T-helper 2 cell treated with Interferon-gamma antibody and Interleukin-4, amounts not matched to agents 100 ng/mL and 5 ng/mL, for 36 hours (primary cell): ENCODE measurements around the gene CRYL1. TPM values are rescaled to one million over a fixed set of nuclear protein-coding genes. Genes with fewer than 3 reads are reported as not detected.

Source experiments
- intact Hi-C: fragments of 100-400 bp; cut with micrococcal nuclease; formaldehyde crosslinking; loops from one replicate; pipeline ENCODE4 v1.15.1; 2023
- total RNA-seq: library from RNA; stranded (reverse); gene quantifications from 2 replicates; pipeline ENCODE4 v1.2.3, GENCODE V29; 2022

Gene CRYL1
- total RNA-seq, 1 donor from 2014 or later, result 11.8 TPM

DNA sequence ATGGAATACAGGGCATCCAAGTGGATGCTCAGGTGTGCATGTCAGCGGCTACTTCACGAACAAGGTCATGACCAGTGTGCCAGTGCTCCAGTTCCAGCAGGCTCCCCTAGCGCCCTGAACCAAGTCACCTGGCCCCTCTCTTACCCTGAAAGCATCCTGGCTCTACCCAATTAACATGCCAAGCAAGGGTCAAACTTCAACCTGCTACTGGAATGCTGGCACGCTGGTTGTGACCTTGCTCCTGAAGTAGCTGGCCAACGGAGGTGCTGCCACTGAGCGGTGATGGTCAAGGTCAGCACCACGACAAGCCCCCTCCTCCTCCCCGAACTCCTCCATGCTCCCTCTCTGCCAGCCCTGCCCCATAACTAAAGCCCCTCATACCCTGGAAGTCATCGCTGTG lies 96.0 kb downstream of the CRYL1 start:
- intact Hi-C loops, result no loop called here

DNA sequence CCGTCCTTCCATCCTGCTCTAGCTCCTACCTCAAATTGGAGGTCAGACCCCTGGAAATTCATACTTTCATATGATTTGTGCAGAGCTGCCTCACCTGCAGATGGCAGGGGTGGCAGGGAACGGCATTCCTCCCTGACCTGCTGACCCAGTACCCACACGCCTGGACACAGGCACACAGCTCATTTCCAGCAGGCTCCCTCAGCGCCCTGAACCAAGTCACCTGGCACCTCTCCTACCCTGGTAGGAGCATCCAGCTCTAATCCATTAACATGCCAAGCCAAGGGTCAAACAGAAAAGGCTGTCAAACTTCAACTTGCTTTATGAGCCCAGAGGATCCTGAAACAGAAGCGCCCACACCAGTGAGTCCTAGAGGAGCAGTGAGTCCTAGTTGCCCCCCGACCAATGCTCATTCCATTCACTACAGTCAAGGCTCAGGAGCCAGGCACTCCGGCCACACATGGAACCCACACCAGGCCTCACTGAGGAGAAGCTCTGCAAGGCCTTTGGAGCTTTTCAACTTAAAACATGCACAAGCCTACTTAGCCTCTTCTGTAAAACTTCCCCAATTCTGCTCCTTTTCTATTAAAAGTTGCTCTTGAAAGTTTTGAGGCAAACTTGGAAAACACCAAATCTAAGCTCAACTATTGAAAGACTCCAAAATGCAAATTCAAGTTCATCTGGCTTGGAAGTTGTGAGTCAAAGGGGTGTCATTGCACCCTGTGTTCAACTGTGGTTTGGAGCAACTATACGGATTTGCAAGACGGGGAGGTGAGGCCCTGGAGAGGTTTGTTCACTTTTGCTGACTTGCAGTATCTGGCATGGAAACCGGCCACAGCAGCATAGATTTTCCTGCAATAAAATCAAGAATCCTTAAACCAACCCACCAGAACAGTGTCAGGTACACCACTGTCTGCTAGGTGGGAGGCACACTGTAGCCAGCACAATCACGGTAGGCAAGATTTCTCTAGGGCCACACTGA lies 96.7 kb downstream of the CRYL1 start:
- intact Hi-C loops, result no loop called here

DNA sequence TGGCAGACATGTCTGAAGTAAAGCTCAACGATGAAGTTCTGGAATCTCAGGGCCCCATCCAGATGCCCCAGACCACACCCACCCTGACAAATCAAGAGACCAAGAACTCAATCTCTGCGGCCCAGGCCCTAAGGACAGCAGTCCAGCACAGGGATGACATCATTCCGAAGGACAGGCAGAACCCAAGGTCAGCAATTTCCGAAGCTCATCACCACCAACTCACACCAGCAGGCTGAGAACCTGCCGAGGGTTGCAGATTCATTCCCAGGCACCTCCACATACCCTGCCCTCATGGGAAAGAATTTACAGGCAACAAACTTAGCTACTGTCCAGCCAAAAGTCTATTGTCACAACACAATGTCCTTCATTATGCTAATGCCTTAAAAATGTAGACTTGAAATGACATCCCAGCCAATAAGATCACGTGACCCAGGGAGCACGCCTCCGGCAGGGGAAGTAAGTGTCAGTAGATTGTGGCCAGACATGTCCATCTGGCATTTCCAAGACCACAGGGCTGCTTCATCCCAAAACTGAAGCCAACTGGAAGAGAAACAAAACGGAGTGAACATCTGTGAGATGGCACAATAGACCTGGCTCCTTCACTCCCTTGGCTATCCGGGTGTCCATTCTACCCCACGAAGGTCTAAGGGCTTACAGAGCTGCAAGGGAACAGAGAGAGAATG lies 98.8 kb downstream of the CRYL1 start:
- intact Hi-C loops, result no loop called here

DNA sequence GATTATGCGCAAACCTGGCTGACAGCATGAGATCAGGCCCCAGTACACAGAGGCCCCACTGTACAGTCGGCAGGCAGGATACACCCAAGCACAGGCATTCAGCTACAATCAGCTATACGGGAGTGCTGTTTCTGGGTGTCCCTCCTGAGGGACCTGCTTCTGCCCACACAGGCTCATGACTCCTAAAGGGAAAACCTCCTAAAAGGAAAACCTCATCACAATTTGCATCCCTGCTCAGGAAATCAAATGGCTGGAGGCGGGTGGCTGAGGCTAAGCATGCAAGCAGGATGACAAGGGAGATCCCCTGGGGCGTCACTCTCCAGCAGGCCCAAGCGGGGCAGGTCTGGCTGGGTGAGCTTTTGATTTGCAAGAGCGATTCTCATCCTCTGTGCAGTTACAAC lies 99.8 kb downstream of the CRYL1 start:
- intact Hi-C loops, result no loop called here

DNA sequence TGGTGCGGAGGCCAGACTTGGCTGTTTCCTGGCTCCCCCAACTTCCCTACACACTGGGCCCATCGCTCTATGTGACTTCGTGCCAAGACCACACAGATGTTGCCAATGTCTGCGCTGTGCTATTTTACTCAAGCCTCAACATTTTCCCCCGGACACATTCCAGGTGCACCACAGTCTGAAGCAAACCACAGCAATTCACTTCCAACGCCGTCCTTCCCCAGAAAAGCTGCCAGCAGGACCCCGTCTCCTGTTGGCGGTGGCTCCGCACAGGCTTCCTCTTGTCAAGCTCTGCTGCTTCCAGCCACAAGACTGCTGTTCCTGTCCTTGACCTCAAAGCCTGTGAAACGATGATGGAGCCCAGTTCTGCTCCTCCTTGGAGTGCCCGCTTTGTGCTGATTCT lies 100.7 kb downstream of the CRYL1 start:
- intact Hi-C loops, result no loop called here

DNA sequence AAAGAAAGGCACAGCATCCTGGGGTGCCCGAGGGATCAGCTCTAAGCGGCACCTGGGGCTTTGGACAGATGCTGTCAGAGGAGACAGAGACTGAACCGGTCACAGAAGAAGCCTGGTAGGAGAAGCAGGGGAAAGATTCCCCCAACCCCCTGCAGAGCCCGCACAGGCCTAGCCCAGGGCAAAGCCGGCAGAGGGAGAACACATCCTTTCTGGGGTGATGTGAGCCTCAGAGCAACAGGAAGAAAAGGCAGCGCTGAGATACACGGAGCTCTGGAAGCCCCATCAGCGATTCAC lies 101.2 kb downstream of the CRYL1 start:
- intact Hi-C loops, result no loop called here

DNA sequence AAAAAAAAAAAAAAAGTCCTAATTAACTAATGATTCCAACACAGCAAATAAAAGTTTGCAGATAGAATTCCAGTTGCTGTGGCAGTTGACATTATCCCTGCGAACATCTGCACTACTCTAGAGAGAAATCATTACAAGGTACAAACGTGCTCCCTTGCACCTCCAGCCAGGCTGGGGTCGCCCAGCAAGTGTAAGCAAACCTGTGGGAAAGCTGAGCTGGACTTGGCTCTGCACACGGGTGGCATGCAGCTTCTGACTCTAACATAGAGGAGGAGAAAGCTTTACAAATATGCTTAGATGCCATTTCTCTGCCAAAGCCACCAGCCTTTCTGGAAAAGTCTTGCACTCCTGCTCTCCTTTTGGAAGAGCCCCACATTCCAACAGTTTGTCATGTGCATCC lies 103.3 kb downstream of the CRYL1 start:
- intact Hi-C loops, result no loop called here

DNA sequence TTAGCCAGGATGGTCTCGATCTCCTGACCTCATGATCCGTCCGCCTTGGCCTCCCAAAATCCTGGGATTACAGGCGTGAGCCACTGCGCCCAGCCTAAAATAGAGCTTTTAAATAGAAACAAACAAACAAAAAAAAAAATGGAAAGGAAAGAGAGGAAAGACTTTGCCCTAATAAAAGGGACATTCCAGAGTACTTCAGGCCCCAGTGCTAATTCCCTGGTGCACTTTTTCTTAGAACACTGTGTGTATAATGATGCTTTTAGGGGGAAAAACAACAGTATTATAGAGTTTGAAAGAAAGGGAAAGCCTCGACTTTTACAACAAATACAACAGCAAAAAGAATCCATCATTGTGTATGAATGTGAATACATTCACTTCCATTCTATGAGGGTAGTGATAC lies 104.7 kb downstream of the CRYL1 start:
- intact Hi-C loops, result loop anchor here (1.0 kb wide), 1 partner anchor 9 kb away; no protein-coding TSS in a partner anchor

DNA sequence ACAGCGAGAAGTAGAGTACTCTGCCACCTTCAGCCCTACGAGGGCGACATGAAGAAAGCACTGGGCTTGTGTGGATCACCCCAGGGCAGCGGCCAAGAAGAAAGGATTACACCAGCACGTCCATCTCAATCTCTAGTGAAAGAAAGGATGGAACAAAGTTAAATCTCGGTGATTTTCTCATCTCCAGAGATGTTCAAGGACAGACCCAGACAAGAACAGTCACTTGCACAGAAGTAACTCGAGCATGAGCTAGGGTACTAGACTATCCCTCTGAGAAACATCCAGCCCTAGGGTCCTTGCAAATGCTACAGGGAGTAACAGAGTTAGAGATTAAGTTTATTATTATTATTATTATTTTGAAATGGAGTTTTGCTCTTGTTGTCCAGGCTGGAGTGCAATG lies 106.7 kb downstream of the CRYL1 start:
- intact Hi-C loops, result loop anchor here (2.0 to 10.0 kb wide), 2 partner anchors 58 to 64 kb away; no protein-coding TSS in a partner anchor

DNA sequence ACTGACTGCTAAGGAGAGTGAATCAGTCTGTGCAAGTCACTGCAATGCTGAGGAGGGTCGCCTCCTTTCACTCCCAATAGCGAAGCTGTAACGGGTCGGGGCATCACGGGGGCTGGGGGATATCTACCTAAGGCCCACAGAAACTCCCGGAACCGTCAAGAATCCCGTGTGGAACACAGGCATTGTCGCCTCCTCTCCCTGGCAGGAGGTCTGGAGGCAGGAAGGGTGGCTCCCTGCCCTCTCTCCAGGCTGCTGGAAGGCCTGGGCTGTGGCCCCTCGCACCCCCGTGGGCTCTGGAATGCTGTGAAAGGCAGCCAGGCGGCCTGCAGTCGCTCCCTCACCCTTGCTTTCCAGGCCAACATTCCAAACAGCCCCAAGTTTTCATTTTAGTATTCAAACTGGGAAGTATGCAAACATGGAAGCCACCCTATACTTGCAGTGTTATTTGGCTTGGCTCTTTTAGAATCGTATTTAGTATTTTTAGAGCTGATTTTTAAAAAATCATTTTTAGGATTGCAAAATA lies 109.4 kb downstream of the CRYL1 start:
- intact Hi-C loops, result loop anchor here (10.0 kb wide), 1 partner anchor 61 kb away; no protein-coding TSS in a partner anchor

DNA sequence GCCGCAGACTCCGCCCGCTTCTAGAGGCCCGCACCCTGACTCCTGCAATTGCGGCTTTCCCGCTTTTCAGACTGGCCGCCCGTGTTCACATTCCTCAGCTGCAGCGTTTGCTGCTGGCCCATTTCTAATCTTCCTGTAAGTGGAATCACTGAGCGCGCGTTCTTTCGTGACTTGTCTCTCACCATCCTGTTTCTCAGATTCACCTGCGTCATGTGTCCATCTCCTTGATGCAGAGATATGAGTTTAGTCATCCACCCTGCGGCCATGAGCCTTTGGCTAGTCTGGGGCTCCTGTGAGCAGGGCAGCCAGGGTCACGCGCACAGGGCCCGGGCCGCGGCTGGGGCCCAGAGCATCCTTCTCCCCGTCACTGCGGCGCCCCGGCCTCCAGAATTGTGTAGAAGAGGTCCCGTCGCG lies 110.0 kb downstream of the CRYL1 start:
- intact Hi-C loops, result loop anchor here (10.0 kb wide), 1 partner anchor 61 kb away; no protein-coding TSS in a partner anchor

DNA sequence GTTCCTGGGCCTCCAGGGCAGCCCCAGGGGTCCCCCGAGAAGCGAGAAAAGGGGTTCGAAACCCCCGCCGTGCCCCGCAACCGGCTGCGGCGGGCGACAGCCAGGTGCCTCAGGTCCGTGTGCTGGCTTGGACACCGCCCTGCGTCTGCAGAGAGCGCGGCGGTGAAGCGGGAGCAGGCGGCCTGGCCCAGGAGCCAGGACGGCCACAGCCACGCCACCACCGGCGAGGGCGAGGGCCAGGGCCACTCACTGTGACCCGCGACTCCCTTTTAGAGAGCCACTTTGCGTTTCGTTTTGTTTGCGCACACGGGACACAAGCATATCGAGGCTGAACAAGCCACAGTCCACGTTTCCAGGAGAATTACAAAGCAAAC lies 110.4 kb downstream of the CRYL1 start:
- intact Hi-C loops, result loop anchor here (10.0 kb wide), 1 partner anchor 60 kb away; no protein-coding TSS in a partner anchor

DNA sequence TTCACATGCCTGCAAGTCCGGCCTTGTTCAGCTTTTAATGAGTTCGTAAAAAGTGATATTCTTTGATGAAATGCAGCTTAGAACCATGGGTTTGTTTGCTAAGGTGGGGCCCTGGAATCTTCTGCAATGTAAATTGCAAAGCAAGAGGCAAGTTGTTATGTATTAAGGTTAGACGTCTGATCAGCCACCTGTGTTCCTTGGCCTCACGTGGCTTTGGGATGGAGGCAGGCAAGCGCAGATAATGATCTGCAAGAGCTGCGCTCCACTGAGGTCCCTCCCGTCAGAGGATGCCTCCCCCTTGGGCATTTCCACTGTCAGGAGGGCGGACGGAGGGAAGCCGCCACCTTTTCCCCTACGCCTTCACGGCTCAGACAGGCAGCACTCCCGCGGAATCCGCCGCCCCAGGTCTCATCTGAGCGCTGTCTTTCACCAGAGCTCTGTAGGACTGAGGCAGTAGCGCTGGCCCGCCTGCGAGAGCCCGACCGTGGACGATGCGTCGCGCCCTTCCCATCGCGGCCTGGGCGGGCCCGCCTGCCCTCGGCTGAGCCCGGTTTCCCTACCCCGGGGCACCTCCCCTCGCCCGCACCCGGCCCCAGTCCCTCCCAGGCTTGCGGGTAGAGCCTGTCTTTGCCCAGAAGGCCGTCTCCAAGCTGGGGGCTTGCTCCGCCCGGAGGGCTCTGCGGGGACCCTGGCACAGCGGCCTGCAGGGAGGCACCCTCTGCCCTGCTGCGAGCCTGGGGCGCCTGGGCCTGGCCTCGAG lies 110.9 kb downstream of the CRYL1 start:
- intact Hi-C loops, result loop anchor here (5.0 to 10.0 kb wide), 2 partner anchors 60 to 153 kb away; partner anchors contain the start of gene IFT88

DNA sequence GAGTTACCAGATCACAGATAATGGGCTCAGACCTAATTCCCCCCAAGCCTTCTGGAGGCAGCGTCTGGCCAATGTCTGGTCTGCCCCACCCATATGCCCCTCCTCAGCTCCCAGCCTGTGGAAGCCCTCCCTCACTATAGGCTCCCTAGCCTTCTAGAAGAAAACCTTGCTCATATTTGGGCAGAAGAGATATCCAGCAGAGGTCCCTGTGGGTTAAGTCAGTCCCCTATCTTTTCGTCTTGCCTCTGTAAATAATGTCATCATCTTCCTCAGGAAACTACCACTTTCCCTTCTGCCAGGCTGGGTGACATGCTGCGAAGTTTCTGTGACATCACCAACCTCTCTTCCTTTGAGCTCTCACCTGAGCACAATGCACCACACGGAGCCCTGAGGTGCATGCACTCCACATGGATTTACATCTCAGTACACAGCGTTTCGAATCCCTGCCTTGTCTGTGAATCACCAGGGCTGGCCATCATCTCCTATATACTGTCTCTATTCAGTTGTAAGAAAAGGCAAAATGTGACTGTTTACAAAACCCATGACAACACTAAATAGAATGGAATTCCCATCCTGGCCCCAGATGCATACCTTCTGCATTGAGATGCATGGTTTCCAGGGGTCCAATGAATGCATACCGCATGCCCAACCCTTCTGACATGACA lies 112.8 kb downstream of the CRYL1 start:
- intact Hi-C loops, result loop anchor here (1.0 to 10.0 kb wide), 3 partner anchors 7 to 154 kb away; partner anchors contain the start of gene IFT88

DNA sequence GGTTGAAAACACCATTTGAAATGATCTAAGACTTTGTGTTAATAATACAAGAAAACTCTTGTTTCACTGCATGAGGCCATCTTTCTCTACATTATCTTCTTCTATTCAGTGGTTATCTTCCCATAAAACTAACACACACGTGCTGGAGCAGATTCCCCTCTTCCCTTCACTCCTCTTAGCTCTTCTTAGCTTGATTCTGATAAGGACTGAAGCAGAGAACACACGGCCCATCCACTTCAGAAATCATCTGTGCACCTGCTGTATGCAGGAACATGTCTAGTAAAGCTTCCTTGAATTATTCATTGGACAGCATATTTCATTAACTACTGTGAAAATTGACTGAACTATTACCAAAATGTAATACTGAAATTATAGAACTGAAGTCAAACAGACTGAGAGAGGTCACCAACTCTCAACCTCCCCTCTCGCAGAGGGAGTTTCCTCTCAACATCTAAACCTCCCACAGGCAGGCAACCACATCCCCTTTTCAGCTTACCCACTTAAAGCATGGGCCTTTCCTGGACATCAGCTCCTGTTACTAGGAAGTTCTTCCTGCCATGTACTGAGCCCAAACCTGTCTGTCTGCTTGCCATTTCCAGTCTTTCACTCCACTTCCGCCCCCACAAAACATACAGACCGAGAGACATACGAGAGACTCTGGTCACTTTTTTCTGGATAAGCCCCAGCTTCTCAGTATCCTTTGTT lies 113.9 kb downstream of the CRYL1 start:
- intact Hi-C loops, result loop anchor here (1.0 to 10.0 kb wide), 3 partner anchors 9 to 156 kb away; partner anchors contain the start of gene IFT88

DNA sequence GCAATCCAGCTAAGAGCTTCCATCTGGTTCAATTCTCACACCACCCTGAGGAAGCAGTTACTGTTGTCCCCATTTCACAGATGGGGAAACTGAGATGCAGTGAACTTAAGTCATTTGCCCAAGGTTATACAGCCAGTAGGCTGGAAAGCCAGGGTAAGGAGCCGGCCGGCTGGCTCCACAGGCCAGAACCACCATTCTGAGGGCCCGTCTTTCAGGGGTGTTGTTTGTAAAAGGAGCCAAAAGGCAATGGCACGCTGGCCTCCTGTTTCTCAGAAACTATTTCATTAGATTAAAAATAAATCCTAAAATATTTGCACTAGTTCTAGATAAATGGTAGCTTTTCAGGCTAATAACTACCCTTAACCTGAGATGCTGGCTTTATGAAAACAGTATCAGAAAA lies 114.9 kb downstream of the CRYL1 start:
- intact Hi-C loops, result loop anchor here (5.0 to 10.0 kb wide), 2 partner anchors 56 to 157 kb away; partner anchors contain the start of gene IFT88

DNA sequence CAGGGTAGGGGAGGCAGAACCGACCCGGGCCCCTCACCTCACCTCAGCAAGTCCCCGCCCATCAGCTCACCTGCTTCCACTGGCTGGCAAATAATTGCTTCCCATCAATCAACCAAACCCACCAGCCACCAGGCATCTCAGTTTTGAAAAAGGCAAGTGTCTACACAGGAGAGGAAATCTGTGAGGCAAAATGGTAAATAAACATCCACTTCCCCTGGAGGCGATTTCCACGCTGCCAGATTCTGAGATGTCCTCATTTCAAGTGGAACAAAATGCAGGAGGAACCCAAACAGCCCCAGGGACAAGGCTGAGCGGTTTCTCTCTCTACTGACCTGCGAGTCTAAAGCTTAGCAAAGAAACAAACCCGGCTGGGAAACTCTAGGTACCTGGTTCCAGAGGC lies 117.5 kb downstream of the CRYL1 start:
- intact Hi-C loops, result no loop called here

DNA sequence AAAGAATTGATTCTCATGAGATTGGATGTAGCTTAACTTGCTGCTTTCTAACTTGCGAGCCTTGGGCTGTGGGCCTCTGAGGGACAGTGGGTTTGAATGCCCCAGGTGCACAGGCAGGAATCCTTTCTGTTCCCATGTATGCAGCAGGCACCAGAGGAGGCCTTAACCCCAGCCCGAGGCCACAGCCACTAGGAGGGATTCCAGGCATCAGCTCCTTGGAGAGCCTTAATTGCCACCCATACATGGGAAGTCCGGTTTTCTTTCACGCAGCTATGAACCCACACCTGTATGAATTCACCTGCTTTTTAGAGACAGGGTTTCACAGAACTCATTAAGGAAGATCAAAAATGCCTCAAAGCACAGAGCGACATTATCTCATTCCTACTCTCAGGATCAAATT lies 117.9 kb downstream of the CRYL1 start:
- intact Hi-C loops, result no loop called here

DNA sequence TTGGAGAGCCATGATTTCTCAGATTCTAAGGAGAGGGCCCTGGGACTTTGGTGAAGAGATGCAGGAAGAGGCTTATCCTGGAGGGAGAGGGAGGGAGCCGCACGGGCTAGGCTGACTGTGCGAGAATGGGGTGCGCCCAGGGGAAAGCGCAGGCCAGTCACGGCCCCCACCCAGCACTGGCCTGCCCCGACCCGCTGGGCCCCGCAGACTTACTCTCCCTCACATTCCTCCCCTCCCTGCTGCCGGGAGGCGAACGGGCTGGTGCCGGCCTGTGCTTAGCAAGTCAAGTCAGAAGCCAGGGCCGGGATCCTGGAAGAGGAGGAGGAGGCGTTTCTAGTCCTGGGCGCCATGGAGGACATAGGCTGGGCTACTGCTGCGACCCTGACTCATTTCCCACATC lies 120.0 kb downstream of the CRYL1 start:
- intact Hi-C loops, result no loop called here
